Epithelial cell of esophagus (primary cell): ENCODE data around the gene KLHL20.

Source experiments
- DNase-seq: peaks from one replicate; pipeline ENCODE4 v3.0.0; 2010; ENCODE audit warnings: low read depth
- H3K4me3 ChIP-seq: 2 replicates; pipeline ENCODE4 v1.5.1; 2011; ENCODE audit warnings: mild to moderate bottlenecking, low read length, control low read depth
- CTCF ChIP-seq: IDR thresholded peaks from 2 replicates; pipeline ENCODE4 v1.5.1; 2011; ENCODE audit warnings: low read depth, mild to moderate bottlenecking, low read length, control low read depth, inconsistent platforms; ENCODE audit not compliant: insufficient read depth; ENCODE audit errors: missing control alignments

KLHL20 gene

GRCh38 chr1:173818459-173818858 lies 103.7 kb downstream of the KLHL20 start:
- no peak overlapping the region for H3K4me3 ChIP-seq
- TF ChIP-seq CTCF = no peak
- DNase-seq = no peak

- no peak for TF ChIP-seq CTCF
- DNase-seq = no peak
- H3K4me3 ChIP-seq = no peak overlapping the region
Measured at GRCh38 chr1:173821680-173822079, 106.9 kb downstream of the KLHL20 start.

DNA sequence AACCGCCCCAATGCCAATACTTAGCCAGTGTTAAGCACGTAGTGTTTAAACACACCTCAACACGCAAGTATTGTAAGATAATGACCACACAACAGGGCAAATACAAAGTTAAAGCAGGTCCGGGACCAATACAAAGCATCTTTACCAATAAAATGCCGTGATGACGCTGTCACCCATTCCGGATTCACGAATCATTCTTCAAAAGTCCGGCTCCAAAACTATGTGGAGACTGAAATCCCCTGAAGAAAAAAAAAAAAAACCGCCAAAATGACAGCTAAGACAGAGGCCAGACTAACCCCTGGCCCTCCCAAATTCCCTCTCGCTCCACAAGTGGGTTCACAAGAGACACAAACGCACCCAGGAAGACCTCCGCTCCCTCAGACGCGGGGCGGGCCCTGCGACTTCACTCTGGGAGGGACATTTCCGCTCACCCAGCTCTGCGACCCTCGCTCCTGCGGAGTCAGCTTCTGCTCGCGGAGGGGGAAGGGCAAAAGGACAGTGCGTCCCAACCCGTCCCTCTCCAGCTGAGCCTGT lies 109.1 kb downstream of the KLHL20 start:
- H3K4me3 ChIP-seq = peak overlapping the region; percentile 97
- TF ChIP-seq CTCF = no peak
- peak; percentile 57 for DNase-seq

DNA sequence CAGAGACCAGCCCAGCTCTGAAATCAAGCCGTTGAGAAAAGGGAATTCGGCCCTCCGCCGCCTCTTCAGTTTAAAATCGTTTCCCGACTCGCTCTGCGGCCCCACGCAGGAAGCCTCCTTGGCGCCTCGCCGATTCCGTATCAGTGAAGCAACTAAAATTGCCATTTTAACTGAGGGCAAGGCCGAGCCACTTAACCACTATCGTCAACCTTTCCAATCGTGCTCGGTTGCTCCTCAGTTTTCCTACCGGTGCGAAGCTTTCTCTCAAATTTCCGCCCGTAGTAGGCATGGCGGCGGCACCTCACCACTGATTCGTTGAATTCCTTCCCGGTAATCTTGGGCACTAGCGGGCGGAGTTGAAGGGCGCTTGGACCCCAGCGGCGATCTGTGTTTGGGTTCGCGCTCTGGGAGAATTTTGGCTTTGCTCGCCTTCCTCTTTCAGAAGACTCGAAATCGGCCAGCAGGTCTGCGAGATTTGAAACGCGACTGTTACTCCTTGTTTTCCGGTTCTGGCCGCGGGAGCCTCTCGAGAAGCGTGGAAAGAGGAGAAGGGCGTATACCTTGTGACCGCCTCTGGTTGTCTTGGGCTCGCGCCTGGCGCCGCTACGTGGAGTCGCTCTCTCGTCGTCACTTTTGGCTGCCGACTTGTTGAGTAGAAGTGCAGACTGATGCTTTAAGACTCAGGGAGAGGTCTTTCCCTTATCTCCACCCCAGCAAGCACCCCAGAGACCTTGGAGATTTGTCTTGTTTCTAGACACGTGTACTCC lies 109.7 kb downstream of the KLHL20 start, which contains the start of the genes CENPL and DARS2:
TSS of gene CENPL (minus strand) at position 569 of the 767 bp plus-strand sequence. CDS start 13,584 bp downstream, outside the sequence.
TSS of gene DARS2 (plus strand) at position 359 of the 767 bp plus-strand sequence. CDS start 557 bp downstream, outside the sequence.
- no peak for TF ChIP-seq CTCF
- H3K4me3 ChIP-seq = peak within 1 kb of the TSS; percentile 97
- peak; percentile 99 for DNase-seq

DNA sequence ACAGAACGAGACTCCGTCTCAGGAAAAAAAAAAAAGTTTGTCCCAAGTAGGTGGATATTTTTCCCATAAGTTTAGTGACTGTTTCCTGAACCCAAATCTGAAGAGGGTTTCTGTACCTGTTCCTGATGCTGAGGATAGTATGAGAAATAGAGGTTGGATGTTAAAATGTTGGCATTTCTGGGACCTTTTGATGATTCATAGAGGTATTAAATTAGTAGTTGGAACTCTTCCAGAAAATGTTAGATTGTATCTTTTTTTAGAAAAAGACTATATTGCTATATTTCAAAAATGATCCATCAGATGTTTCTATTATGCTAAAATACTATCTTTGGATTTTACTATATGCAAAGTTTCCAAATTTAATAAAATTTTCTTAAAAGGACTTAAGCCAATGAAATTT lies 112.8 kb downstream of the KLHL20 start:
- H3K4me3 ChIP-seq = no peak overlapping the region
- no peak for DNase-seq
- TF ChIP-seq CTCF = no peak

DNA sequence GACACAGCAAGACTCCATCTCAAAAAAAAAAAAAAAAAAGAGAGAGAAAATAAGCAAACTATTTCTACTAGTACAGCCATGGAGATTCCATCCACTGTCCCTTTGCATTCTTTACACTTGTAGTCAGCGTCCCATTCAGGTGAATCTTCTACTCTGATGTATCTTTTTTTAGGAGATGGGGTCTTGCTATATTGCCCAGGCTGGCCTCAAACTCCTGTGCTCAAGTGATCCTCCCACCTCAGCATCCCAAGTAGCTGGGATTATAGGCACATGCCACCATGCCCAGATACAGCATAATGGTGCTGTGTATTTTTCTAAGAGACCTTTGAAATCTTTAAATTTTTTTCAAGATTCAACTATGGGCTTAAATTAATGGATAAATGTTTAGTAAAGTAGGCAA lies 118.0 kb downstream of the KLHL20 start:
- H3K4me3 ChIP-seq = no peak overlapping the region
- DNase-seq = no peak

More for the DNA sequence above, 118.0 kb downstream of the KLHL20 start:
- no peak for TF ChIP-seq CTCF
